Measurements from ENCODE around the gene MVP.
A peak's percentile ranks its signal among the peaks of the same experiment; 100 is the strongest.
"Not testable (repeated sequence)": the region's sequence is repeated elsewhere in the genome, so short reads cannot be mapped to it uniquely, and the experiment has no call there.

Gene MVP

GRCh38 chr16:29820271-29820701 lies at the start of gene MVP:
MVP (plus strand) TSS chr16:29820462; CDS start chr16:29830550, 10,088 bp downstream.
- Histone ChIP-seq H3K27ac (peak within 1 kb of the TSS; percentile 89 to 90), H3K36me3 (peaks cover 5 to 22% (median 9%) of the 10 kb centered on the region in 3 donors), H3K4me1 (peaks cover 7 to 73% (median 61%) of the 10 kb centered on the region in 4 donors), H3K4me3 (peak within 1 kb of the TSS; percentile 59 to 72), H3K9me3 (no peaks in the 10 kb centered on the region), H3K27me3 (no peaks in the 10 kb centered on the region)
- intact Hi-C loops (cut with DNase I; ENCODE audit: low total_unique reads), result no loop called here
- no peak for TF ChIP-seq CTCF (IDR thresholded peaks at IDR 0.05)
- DNase-seq, result peak; percentile 80 to 83

- intact Hi-C loops (cut with DNase I; ENCODE audit: low total_unique reads); H3K36me3 ChIP-seq; H3K4me1 ChIP-seq; H3K4me3 ChIP-seq; H3K9me3 ChIP-seq; DNase-seq; H3K27ac ChIP-seq; H3K27me3 ChIP-seq: not testable (repeated sequence)
These were observed 47.9 kb upstream of the MVP start for GRCh38 chr16:29772330-29772729.

- intact Hi-C loops (cut with DNase I; ENCODE audit: low total_unique reads), result no loop called here
- TF ChIP-seq CTCF (IDR thresholded peaks at IDR 0.05), result no peak
- peaks cover 0 to 15% of the 10 kb centered on the region in 2 donors for H3K27me3 ChIP-seq
- no peak for DNase-seq
- no peaks in the 10 kb centered on the region for H3K4me1 ChIP-seq
- H3K27ac ChIP-seq, result no peak overlapping the region
- H3K36me3 ChIP-seq, result no peaks in the 10 kb centered on the region
- H3K4me3 ChIP-seq, result no peak overlapping the region
- H3K9me3 ChIP-seq, result no peaks in the 10 kb centered on the region
These were observed 45.5 kb upstream of the MVP start for GRCh38 chr16:29774730-29775129.

GRCh38 chr16:29775742-29776408 lies 44.4 kb upstream of the MVP start:
- H3K4me3 ChIP-seq, result no peak overlapping the region
- H3K4me1 ChIP-seq, result no peaks in the 10 kb centered on the region
- H3K27me3 ChIP-seq, result peaks cover 0 to 22% of the 10 kb centered on the region in 2 donors
- no peaks in the 10 kb centered on the region for H3K9me3 ChIP-seq
- no peak for TF ChIP-seq CTCF (IDR thresholded peaks at IDR 0.05)
- H3K27ac ChIP-seq, result no peak overlapping the region
- DNase-seq, result no peak
- intact Hi-C loops (cut with DNase I; ENCODE audit: low total_unique reads), result no loop called here
- H3K36me3 ChIP-seq, result no peaks in the 10 kb centered on the region

GRCh38 chr16:29777576-29778350 lies 42.5 kb upstream of the MVP start, which contains the start of gene ZG16:
ZG16 (plus strand) TSS chr16:29778256; CDS start chr16:29779267, 1,011 bp downstream.
- TF ChIP-seq CTCF (IDR thresholded peaks at IDR 0.05), result no peak
- Histone ChIP-seq H3K36me3 (no peaks in the 10 kb centered on the region), H3K4me1 (no peaks in the 10 kb centered on the region), H3K27ac (no peak within 1 kb of the TSS), H3K9me3 (no peaks in the 10 kb centered on the region), H3K27me3 (peaks cover 0 to 22% of the 10 kb centered on the region in 2 donors), H3K4me3 (no peak within 1 kb of the TSS)
- intact Hi-C loops (cut with DNase I; ENCODE audit: low total_unique reads), result no loop called here
- DNase-seq, result no peak

DNA sequence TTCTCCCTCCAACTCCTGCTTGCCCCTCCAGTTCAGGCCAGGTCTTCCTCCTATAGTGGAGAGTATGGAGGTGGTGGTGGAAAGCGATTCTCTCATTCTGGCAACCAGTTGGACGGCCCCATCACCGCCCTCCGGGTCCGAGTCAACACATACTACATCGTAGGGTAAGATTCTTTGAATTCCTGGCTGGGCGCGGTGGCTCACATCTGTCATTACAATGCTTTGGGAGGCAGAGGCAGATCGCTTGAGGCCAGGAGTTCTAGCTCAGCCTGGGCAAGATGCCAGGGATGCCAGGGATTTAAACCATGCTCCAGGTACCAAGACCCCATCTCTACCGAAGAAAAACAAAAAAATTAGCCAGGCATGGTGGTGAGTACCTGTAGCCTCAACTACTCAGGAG lies 40.8 kb upstream of the MVP start:
- no peak overlapping the region for H3K27ac ChIP-seq
- intact Hi-C loops (cut with DNase I; ENCODE audit: low total_unique reads), result no loop called here

DNA sequence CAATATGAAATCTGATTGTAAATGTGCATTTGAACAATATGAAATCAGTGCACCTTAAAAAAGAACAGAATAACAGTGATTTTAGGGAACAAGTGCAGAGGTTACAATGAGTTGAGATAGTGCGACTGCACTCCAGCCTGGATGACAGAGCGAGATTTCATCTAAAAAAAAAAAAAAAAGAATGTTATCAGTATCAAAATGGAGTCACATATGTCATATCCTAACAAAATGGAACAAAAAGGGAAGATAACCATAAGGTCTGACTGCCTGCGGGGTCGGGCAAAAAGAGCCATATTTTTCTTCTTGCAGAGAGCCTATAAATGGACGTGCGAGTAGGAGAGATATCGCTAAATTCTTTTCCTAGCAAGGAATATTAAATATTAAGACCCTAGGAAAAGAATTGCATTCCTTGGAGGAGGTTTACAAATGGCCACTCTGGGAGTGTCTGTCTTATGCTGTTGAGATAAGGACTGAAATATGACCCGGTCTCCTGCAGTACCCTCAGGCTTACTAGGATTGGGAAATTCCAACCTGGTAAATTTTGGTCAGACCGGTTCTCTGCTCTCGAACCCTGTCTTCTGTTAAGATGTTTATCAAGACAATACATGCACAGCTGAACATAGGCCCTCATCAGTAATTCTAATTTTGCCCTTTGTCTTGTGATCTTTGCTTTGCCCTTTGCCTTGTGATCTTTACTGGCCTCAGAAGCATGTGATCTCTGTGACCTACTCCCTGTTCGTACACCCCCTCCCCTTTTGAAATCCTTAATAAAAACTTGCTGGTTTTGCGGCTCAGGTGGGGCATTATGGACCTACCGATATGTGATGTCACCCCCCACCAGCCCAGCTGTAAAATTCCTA lies 36.9 kb upstream of the MVP start:
- H3K9me3 ChIP-seq; H3K27ac ChIP-seq; H3K4me3 ChIP-seq; H3K36me3 ChIP-seq; H3K4me1 ChIP-seq; DNase-seq; intact Hi-C loops (cut with DNase I; ENCODE audit: low total_unique reads): not testable (repeated sequence)
- H3K27me3 ChIP-seq, result peaks cover 0 to 21% of the 10 kb centered on the region in 2 donors

More for the DNA sequence above, 40.8 kb upstream of the MVP start:
- DNase-seq, result no peak
- no peaks in the 10 kb centered on the region for H3K36me3 ChIP-seq
- no peak overlapping the region for H3K4me3 ChIP-seq
- H3K27me3 ChIP-seq, result peaks cover 0 to 22% of the 10 kb centered on the region in 2 donors
- no peak for TF ChIP-seq CTCF (IDR thresholded peaks at IDR 0.05)
- H3K9me3 ChIP-seq, result no peaks in the 10 kb centered on the region
- H3K4me1 ChIP-seq, result no peaks in the 10 kb centered on the region
